Colonic mucosa (tissue), 4 donors: ENCODE data around the gene RAPGEF4. TPM values are rescaled to one million over a fixed set of nuclear protein-coding genes. Genes with fewer than 3 reads are reported as not detected.

Experiments used
- DNase-seq: peaks from one replicate; pipeline ENCODE4 v3.0.0-alpha.2; 2020
- H3K27ac ChIP-seq: fragments of 200-600 bp; one replicate; pipeline ENCODE4 v1.8.0; 2021
- H3K27me3 ChIP-seq: fragments of 200-600 bp; one replicate; pipeline ENCODE4 v1.8.0; 2021
- H3K36me3 ChIP-seq: fragments of 200-600 bp; one replicate; pipeline ENCODE4 v1.8.0; 2021
- H3K4me1 ChIP-seq: fragments of 200-600 bp; one replicate; pipeline ENCODE4 v1.8.0; 2021; ENCODE audit warnings: mild to moderate bottlenecking
- H3K4me3 ChIP-seq: fragments of 200-600 bp; one replicate; pipeline ENCODE4 v1.8.0; 2021
- H3K9ac ChIP-seq, 2 donors: one replicate each; pipeline ENCODE4 v1.7.0; 2013; ENCODE audit warnings: control low read depth in 2 of 2, low read depth in 2 of 2, low read length in 2 of 2
- H3K9me3 ChIP-seq: fragments of 200-600 bp; one replicate; pipeline ENCODE4 v1.8.0; 2021
- CTCF ChIP-seq: fragments of 200-600 bp; IDR thresholded peaks from one replicate; pipeline ENCODE4 v1.8.0; 2022; ENCODE audit warnings: antibody characterized with exemption, mild to moderate bottlenecking
- intact Hi-C: fragments of 100-400 bp; cut with DNase I; formaldehyde crosslinking; loops from one replicate; pipeline ENCODE4 v1.14.1; 2022
- total RNA-seq, 2 donors: library from RNA; stranded (reverse); fragmentation: NEBNext Ultra II Directional in 1 of 2; extraction: Animal tissue kit (Norgen Biotek cat#: 25700) in 1 of 2; gene quantifications; one replicate each; pipeline ENCODE4 v1.2.1, GENCODE V29; 2021
- donor health status: healthy.
- donor health status: DM: no; HTN: no; CAD: no.
- donor health status: DM: no; HTN: no; CAD: no.

The RAPGEF4 gene
- total RNA-seq, 2 donors from 2014 or later: 1.3 to 1.5 TPM

GRCh38 chr2:173028141-173028540 is 292.5 kb downstream of the RAPGEF4 start:
- no peak for TF ChIP-seq CTCF
- intact Hi-C loops: loop anchor here (5.0 kb wide), 1 partner anchor 64 kb away; no protein-coding TSS in a partner anchor
- no peak overlapping the region for H3K9ac ChIP-seq

GRCh38 chr2:173028671-173029070 is 293.0 kb downstream of the RAPGEF4 start:
- Histone ChIP-seq H3K4me3 (no peak overlapping the region), H3K27me3 (no peaks in the 10 kb centered on the region), H3K27ac (peak overlapping the region; percentile 6), H3K9me3 (no peaks in the 10 kb centered on the region), H3K9ac (no peak overlapping the region), H3K36me3 (no peaks in the 10 kb centered on the region), H3K4me1 (peaks cover 6% of the 10 kb centered on the region)
- TF ChIP-seq CTCF: no peak
- intact Hi-C loops: loop anchor here (5.0 kb wide), 1 partner anchor 64 kb away; no protein-coding TSS in a partner anchor
- DNase-seq: no peak

More at GRCh38 chr2:173028141-173028540, 292.5 kb downstream of the RAPGEF4 start:
- Histone ChIP-seq H3K27me3 (no peaks in the 10 kb centered on the region), H3K27ac (peak overlapping the region; percentile 6), H3K9me3 (no peaks in the 10 kb centered on the region), H3K4me1 (peaks cover 6% of the 10 kb centered on the region), H3K4me3 (no peak overlapping the region), H3K36me3 (no peaks in the 10 kb centered on the region)
- no peak for DNase-seq

- H3K9ac ChIP-seq: no peak overlapping the region
- no peak overlapping the region for H3K27ac ChIP-seq
- H3K9me3 ChIP-seq: no peaks in the 10 kb centered on the region
- H3K36me3 ChIP-seq: no peaks in the 10 kb centered on the region
- H3K27me3 ChIP-seq: no peaks in the 10 kb centered on the region
- H3K4me3 ChIP-seq: no peak overlapping the region
- TF ChIP-seq CTCF: no peak
- intact Hi-C loops: no loop called here
- H3K4me1 ChIP-seq: peaks cover 6% of the 10 kb centered on the region
- no peak for DNase-seq
Observed at GRCh38 chr2:173030561-173031490, 295.2 kb downstream of the RAPGEF4 start.

- TF ChIP-seq CTCF: no peak
- Histone ChIP-seq H3K9me3 (no peaks in the 10 kb centered on the region), H3K27ac (no peak overlapping the region), H3K9ac (no peak overlapping the region), H3K36me3 (no peaks in the 10 kb centered on the region), H3K27me3 (no peaks in the 10 kb centered on the region), H3K4me1 (peaks cover 6% of the 10 kb centered on the region), H3K4me3 (no peak overlapping the region)
- no peak for DNase-seq
- intact Hi-C loops: no loop called here
Observed at GRCh38 chr2:173032032-173032431, 296.4 kb downstream of the RAPGEF4 start.

GRCh38 chr2:173033084-173033483 is 297.4 kb downstream of the RAPGEF4 start:
- Histone ChIP-seq H3K27me3 (no peaks in the 10 kb centered on the region), H3K36me3 (no peaks in the 10 kb centered on the region), H3K9me3 (no peaks in the 10 kb centered on the region), H3K9ac (no peak overlapping the region), H3K27ac (no peak overlapping the region), H3K4me1 (peaks cover under 1% of the 10 kb centered on the region), H3K4me3 (no peak overlapping the region)
- intact Hi-C loops: no loop called here
- DNase-seq: no peak
- TF ChIP-seq CTCF: no peak
